H1 (cell line): ENCODE data around the gene KRR1. TPM values are rescaled to one million over a fixed set of nuclear protein-coding genes. Genes with fewer than 3 reads are reported as not detected.

Experiments used
- JUN ChIP-seq: IDR thresholded peaks from 2 replicates; pipeline ENCODE4 v1.6.1; 2011; ENCODE audit warnings: low read depth, mild to moderate bottlenecking, improper control_type of control experiment, low read length
- SAP30 ChIP-seq: fragments of 300-600 bp; sonication (generic); IDR thresholded peaks from 2 replicates; pipeline ENCODE4 v1.7.1; 2012; ENCODE audit warnings: low read length, moderate library complexity, mild to moderate bottlenecking, inconsistent platforms; ENCODE audit not compliant: insufficient read depth, insufficient replicate concordance
- SP2 ChIP-seq: IDR thresholded peaks from 2 replicates; pipeline ENCODE4 v1.6.1; 2012; ENCODE audit warnings: mild to moderate bottlenecking, low read length, inconsistent platforms
- polyA plus RNA-seq, 7 experiments: library from polyadenylated mRNA; depleted of rRNA in 3 of 7; stranded (reverse) in 5 of 7; unstranded in 2 of 7; fragments of >200 nt in 5 of 7; fragments of 200-250 nt in 2 of 7; gene quantifications; 1 replicate in 5 of 7; 2 replicates in 1 of 7; 4 replicates in 1 of 7; pipeline versions ENCODE4 v1.2.1 to v1.2.3, GENCODE V29; 2011 to 2013; ENCODE audit warnings: missing spikeins in 2 of 7, mixed read lengths in 2 of 7
- total RNA-seq: library from RNA; stranded (reverse); fragmentation: NEBNext Ultra II Directional; extraction: Animal tissue kit (Norgen Biotek cat#: 25700); gene quantifications from 2 replicates; pipeline ENCODE4 v1.2.1, GENCODE V29; 2021
- TF ChIP-seq, protein P1 (sequence below), 3 experiments: IDR thresholded peaks; 1 replicate in 2 of 3; 2 replicates in 1 of 3; pipeline versions ENCODE4 v1.5.1 to v1.6.1; 2011; ENCODE audit warnings: low read length in 3 of 3, mild to moderate bottlenecking in 3 of 3, inconsistent platforms in 2 of 3, low read depth in 1 of 3, moderate library complexity in 1 of 3; ENCODE audit not compliant: insufficient read depth in 1 of 3; ENCODE audit errors: control extremely low read depth in 1 of 3
- TF ChIP-seq, protein P2 (sequence below): IDR thresholded peaks from 2 replicates; pipeline ENCODE4 v1.6.1; 2011; ENCODE audit warnings: low read depth, mild to moderate bottlenecking, low read length; ENCODE audit not compliant: insufficient read depth

KRR1 gene
- total and polyA plus RNA-seq, 2 of the 8 experiments (the other 6 are each of a cell fraction or from before 2014, with no cell fraction given), result 6.1 to 80.1 TPM

DNA sequence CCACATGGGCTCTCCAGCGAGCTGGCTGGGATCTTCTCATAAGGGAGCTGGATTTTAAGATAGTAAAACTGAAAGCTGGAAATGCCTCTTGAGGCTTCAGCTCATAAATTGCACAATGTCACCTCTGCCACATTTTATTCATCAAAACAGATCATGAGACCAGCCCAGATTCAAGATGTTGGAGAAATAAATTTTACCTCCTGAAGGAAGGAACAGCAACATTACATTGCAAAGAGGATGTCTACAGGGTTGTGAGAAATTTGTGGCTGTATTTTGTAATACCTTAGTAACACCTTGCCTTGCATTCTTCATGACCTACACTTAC lies 43.1 kb upstream of the KRR1 start (continued):
- TF ChIP-seq, protein P1, sequence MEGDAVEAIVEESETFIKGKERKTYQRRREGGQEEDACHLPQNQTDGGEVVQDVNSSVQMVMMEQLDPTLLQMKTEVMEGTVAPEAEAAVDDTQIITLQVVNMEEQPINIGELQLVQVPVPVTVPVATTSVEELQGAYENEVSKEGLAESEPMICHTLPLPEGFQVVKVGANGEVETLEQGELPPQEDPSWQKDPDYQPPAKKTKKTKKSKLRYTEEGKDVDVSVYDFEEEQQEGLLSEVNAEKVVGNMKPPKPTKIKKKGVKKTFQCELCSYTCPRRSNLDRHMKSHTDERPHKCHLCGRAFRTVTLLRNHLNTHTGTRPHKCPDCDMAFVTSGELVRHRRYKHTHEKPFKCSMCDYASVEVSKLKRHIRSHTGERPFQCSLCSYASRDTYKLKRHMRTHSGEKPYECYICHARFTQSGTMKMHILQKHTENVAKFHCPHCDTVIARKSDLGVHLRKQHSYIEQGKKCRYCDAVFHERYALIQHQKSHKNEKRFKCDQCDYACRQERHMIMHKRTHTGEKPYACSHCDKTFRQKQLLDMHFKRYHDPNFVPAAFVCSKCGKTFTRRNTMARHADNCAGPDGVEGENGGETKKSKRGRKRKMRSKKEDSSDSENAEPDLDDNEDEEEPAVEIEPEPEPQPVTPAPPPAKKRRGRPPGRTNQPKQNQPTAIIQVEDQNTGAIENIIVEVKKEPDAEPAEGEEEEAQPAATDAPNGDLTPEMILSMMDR (IDR thresholded peaks at IDR 0.05; ENCODE audit: control extremely low read depth in 1 of 3, insufficient read depth in 1 of 3, low read depth in 1 of 3, low read length in 3 of 3), result no peak
- TF ChIP-seq, protein P2, sequence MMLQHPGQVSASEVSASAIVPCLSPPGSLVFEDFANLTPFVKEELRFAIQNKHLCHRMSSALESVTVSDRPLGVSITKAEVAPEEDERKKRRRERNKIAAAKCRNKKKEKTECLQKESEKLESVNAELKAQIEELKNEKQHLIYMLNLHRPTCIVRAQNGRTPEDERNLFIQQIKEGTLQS, result no peak
- TF ChIP-seq JUN, result no peak
- TF ChIP-seq SAP30, result no peak
- TF ChIP-seq SP2, result no peak
